GM12873 (cell line): Measurements from ENCODE around the gene CYP27A1.

ENCODE experiments used
- CTCF ChIP-seq: IDR thresholded peaks from 2 replicates; pipeline ENCODE4 v1.5.1; 2012; ENCODE audit warnings: low read depth, mild to moderate bottlenecking, moderate library complexity, low read length, control low read depth; ENCODE audit not compliant: insufficient read depth; ENCODE audit errors: missing control alignments

The CYP27A1 gene

GRCh38 chr2:218788529-218789255, 6.7 kb downstream of the CYP27A1 start:
- TF ChIP-seq CTCF, result no peak

GRCh38 chr2:218792433-218792832, 10.5 kb downstream of the CYP27A1 start:
- TF ChIP-seq CTCF, result no peak

GRCh38 chr2:218796691-218797090, 14.7 kb downstream of the CYP27A1 start:
- TF ChIP-seq CTCF, result no peak

- TF ChIP-seq CTCF, result no peak
Observed at GRCh38 chr2:218798767-218799504, 17.0 kb downstream of the CYP27A1 start.

- TF ChIP-seq CTCF, result no peak
Observed at GRCh38 chr2:218799990-218800389, 18.0 kb downstream of the CYP27A1 start.

GRCh38 chr2:218802386-218802994, 20.5 kb downstream of the CYP27A1 start:
- TF ChIP-seq CTCF, result no peak

- no peak for TF ChIP-seq CTCF
Observed at GRCh38 chr2:218804817-218805216, 22.9 kb downstream of the CYP27A1 start.
